Measurements from ENCODE around the gene NLRP1.

The NLRP1 gene

DNA sequence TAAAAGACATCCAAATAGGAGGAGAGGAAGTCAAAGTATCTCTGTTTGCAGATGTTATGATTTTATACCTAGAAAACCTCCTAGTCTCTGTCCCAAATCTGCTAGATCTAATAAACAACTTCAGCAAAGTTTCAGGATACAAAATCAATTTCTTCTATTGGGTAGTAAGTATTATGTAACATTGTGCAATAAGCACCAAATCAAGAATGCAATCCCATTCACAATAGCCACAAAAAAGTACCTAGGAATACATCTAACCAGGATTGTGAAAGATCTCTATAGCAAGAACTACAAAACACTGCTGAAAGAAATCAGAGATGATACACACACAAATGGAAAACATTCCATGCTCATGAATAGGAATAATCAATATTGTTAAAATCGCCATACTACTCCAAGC is 13.0 kb downstream of the NLRP1 start:
- H3K4me3 ChIP-seq (ENCODE audit: control insufficient read depth, low read depth, low read length): no peak overlapping the region
- TF ChIP-seq CTCF (conservative IDR thresholded peaks at IDR 0.05; ENCODE audit: control insufficient read depth, insufficient read depth, low read depth, low read length): no peak
- DNase-seq (ENCODE audit: low read depth): no peak

DNA sequence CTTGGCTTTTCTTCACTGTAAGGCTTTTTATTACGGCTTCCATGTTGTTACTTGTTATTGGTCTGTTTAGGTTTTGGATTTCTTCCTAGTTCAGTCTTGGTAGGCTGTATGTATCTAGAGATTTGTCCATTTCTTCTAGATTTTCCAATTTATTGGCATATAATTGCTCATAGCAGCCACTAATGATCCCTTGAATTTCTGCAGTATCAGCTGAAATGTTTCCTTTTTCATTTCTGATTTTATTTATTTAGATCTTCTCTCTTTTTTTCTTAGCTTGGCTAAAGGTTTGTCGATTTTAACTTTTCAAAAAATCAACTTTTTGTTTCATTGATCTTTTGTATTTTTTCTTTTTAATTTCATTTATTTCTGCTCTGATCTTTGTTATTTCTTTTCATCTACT is 18.5 kb downstream of the NLRP1 start:
- no peak for TF ChIP-seq CTCF (conservative IDR thresholded peaks at IDR 0.05; ENCODE audit: control insufficient read depth, insufficient read depth, low read depth, low read length)
- DNase-seq (ENCODE audit: low read depth): no peak
- H3K4me3 ChIP-seq (ENCODE audit: control insufficient read depth, low read depth, low read length): no peak overlapping the region

DNA sequence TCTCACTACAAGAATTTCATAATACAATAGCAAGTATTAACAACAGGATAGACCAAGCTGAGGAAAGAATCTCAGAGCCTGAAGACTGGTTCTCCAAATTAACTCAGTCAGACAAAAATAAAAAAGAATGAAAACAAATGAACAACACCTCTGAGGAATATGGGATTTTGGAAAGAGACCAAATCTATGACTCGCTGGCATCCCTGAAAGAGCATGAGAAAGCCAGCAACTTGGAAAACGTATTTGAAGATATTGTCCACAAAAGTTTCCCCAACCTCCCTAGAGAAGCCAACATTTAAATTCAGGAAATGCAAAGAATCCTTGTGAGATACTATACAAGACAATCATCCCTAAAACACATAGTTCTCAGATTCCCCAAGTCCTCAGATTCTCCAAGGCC is 20.9 kb downstream of the NLRP1 start:
- TF ChIP-seq CTCF (conservative IDR thresholded peaks at IDR 0.05; ENCODE audit: control insufficient read depth, insufficient read depth, low read depth, low read length): no peak
- peak; percentile 70 for DNase-seq (ENCODE audit: low read depth)
- H3K4me3 ChIP-seq (ENCODE audit: control insufficient read depth, low read depth, low read length): no peak overlapping the region

DNA sequence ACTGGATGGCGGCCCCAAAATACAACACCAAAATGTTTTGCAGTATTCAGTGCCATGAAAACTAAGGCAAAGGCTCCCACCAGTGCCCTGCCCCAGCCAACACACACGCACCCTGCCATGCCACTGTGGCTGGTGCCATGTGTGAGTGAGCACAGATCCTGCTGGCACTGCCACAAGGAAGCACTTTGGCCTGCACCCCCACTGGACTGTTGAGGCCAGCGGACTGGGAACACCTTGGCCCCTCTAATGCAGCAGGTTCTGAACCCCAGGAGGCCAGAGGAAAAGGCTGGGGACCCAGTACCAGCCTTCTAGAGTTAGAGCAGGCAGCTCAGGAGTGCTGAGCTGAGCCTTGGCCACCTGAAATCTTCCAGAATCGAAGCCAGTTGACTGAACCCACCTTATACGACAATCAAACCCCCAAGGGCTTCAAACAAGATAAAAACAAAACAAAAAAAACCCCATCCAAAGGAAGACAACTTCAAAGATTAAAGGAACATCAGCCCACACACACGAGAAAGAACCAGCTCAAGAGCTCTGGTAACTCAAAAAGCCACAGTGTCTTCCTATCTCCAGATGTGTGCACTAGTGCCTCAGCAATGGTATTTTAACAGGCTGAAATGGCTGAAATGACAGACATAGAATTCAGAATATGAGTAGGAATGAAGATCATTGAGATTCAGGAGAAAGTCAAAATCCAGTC is 21.5 kb downstream of the NLRP1 start:
- no peak overlapping the region for H3K4me3 ChIP-seq (ENCODE audit: control insufficient read depth, low read depth, low read length)
- DNase-seq (ENCODE audit: low read depth): no peak
- no peak for TF ChIP-seq CTCF (conservative IDR thresholded peaks at IDR 0.05; ENCODE audit: control insufficient read depth, insufficient read depth, low read depth, low read length)

- no peak for DNase-seq (ENCODE audit: low read depth)
- no peak for TF ChIP-seq CTCF (conservative IDR thresholded peaks at IDR 0.05; ENCODE audit: control insufficient read depth, insufficient read depth, low read depth, low read length)
- H3K4me3 ChIP-seq (ENCODE audit: control insufficient read depth, low read depth, low read length): no peak overlapping the region
These were observed 22.4 kb downstream of the NLRP1 start for GRCh38 chr17:5561736-5562571.

- TF ChIP-seq CTCF (conservative IDR thresholded peaks at IDR 0.05; ENCODE audit: control insufficient read depth, insufficient read depth, low read depth, low read length): no peak
- DNase-seq (ENCODE audit: low read depth): no peak
- H3K4me3 ChIP-seq (ENCODE audit: control insufficient read depth, low read depth, low read length): no peak overlapping the region
These were observed 23.8 kb downstream of the NLRP1 start for GRCh38 chr17:5560361-5560988.
